HS-27A (cell line): ENCODE results near the gene FNDC4.
A peak's percentile ranks its signal among the peaks of the same experiment; 100 is the strongest.

Source experiments
- DNase-seq: peaks from one replicate; pipeline ENCODE4 v3.0.0-alpha.2; 2012; ENCODE audit warnings: low read depth, missing footprints

The FNDC4 gene

DNA sequence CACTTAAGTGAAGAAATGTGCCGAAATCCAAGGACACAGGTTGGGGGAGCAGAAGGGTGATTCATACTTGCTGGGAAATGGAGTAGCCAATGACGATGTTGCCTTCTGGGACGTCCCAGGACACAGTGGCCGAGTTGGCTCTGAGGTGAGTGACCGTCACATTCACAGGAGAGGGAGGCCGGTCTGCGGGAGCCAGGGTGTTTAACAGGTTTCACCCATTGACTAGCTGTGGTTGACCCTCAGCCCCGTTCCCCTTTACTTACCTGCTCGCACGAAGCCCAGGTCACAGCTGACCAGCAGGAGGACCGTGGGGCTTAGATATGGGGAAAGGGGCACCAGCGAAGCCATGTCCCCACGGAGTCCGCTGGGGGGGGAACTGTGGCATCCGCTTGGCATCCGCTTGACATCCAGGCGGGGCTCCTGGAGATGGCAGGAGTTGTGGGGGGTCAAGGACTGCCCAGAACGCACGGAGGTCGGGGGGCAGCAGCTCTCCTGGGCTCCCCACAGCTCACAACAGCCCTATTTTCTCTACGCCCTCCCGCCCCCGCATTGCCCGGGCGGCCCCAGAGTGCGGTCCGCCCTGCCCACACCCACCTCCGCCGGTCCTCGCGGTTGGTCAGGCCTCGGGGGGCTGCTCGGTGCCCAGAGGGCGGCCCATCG is 586 bp downstream of the FNDC4 start:
- DNase-seq: no peak

DNA sequence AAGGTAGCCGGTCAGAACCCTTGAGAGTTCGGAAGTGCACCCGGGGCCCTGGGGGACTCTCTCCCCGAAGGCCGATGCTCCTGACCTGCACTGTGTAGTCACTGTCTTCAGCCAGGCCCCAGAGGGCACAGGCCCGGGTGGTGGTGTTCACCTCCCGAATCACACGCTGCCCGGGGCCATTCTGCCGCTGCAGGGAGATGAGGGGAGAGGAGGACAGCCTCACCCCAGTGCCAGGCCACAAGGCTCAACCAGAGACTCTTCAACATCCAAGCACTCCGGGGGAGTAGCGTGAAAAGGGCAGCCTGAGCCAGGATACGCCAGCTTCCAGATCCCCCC is 1.1 kb downstream of the FNDC4 start:
- no peak for DNase-seq

DNA sequence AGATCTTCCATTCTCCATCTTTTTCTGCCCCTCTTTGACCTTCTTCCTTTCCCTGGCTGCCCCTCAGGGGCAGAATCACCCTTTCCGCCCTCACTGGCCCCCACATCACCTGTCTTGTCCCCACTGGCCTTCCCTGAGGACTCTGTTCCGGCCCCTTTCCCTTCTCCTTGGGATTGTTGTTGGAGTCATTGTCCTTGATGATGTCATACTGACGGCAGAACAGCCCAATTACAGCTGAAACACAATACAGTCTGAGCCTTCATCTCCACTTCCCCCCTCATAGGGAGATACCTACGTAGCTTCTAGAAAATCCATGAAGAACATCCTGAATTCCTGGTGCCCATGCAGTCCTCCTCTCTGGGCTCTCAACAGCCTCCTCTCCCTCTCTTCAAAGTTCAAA is 2.4 kb downstream of the FNDC4 start:
- no peak for DNase-seq

DNA sequence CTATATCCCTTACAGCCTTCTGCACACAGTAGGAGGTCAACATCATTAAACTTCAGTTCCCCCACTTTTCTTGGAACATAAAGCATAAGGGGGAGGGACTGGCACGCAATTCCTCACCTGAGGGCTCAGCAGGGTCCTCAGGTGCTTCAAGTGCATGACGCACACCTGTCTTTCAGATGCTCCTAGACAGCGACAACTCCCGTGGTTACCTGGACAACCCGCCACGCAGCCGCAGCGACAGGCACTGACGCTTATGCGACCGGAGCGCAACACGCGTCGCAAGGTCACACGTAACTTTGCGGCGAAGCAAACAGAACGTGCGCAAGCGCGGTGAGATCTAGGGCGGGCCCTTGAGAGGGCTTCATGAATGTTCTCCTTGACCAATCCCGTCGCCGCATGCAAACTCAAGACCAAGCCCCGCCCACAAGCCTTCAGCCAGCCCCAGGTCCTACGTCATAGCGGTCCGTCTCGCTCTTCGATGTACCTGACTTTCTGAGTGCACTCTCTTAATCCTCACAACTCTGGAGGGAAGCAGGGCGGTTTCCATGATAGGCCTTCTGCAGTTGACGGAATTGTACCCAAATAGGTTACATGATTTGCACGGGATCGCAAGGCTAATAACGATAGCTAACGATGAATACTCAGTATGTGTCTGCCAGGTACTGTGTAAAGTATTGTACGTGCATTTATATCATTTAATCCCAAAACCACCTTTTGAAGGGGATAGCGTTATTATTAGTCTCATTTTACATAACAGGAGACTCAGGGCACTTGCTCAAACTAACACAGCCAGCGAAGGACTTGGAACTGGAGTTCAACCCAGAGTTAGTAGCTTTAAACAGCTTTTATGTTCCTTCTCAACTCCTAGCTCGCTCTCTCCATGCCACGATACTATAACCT is 5.3 kb downstream of the FNDC4 start, which contains the start of gene IFT172:
IFT172 (minus strand) TSS at position 246 of the 900 bp plus-strand sequence; CDS start at position 156, 90 bp downstream.
- DNase-seq: peak; percentile 86

DNA sequence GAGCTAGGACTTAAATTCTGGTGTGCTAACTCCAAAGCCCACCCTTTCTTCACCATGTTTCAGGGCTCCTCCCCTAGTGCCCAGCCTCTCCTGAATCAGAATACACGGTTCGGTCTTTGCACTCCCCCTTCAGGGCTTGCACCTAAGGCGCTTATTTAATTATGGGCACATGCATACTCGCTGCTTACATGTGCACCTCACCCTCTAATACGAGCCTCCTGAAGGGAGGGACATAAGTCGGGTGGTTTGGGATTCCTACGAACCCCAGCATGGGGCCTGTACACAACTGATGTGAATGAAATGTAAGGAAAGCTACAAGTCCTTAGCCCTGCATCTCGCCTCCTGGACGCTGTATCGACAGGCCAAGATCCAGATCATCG is 5.9 kb downstream of the FNDC4 start:
- no peak for DNase-seq

DNA sequence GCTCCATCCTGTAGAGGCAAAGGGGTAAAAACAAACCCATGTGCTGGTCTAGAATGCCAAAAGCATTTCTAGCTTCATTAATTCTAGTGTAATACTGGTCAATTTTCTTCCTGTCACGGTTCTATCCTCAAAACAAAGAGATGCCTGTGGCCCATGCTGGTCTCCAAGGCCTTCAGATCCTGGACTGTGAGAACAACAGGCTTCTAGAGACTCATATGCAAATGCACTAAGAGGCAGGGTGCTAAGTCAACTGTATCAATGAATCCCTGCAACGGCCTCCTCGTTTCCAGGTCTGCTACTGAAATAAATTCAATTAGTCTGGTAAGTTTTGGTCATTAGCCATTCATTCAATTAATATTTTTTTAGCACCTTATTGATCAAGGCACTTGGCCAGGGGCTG is 9.5 kb downstream of the FNDC4 start:
- DNase-seq: no peak

DNA sequence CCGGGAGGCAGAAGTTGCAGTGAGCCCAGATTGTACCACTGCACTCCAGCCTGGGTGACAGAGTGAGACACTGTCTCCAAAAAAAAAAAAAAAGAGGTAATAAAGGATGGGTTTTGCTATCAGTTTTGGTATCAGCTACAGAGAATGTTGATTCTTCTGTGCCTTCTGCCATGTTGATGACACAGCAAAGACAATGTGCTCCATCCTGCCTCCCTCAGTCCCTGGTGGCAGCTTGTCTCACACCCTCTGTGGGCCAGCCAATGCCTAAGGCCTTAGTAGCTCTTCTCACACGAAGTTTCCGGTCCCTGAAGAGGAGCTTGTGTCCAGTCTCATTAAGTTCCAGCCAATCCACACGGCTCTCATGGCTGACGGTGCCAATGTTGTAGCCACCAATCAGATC is 23.0 kb downstream of the FNDC4 start:
- DNase-seq: no peak

DNA sequence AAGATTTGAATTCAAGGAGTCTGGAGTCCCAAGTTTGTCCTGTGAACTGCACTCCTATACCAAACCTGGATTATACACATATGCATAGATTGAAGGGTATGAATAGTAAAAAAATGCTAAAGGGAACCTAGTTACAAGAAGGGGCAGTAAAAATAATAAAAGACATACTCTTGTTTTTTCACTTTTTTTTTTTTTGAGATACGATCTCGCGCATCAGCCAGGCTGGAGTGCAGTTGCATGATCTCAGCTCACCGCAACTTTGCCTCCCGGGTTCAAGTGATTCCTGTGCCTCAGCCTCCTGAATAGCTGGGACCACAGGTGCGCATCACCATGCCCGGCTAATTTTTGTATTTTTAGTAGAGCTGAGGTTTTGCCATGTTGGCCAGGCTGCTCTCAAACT is 30.6 kb downstream of the FNDC4 start:
- no peak for DNase-seq

DNA sequence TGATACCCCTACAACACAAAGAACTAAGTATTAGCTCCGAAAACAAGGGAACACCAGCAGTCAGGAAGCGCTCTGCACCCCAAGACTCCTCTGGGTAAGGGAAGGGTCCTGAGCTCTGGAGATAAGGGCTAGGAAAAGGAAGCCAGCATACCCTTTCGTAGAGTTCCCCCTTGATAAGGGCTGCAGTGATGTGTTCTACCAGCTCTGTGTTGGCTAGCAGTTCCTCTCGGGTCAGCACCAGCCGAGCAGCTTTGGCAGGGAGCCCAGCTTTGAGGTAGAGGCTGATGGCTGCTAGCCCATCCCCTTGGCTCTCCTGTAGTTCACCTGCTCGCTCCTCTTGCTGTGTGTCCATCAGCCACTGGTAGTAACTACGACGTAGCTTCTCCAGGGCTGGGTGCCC is 33.9 kb downstream of the FNDC4 start:
- DNase-seq: no peak

DNA sequence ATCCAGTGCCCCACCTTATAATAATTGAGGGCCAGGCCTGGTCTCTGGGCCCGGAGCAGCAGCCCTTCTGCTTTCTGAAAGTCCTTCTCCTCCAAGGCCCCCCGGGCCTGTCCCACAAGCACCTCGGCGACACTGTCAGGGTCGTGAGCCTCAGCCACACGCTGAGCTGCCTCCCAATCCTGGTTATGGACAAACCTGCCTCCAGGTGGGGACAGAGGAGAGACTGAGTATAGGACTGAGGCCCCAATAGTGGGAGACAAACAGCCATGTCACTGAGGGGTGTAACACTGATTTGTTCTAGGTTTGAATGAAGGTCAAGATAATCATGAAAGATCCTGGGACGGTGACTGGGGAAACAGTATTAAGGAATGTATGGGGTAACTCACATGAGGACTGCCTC is 41.0 kb downstream of the FNDC4 start:
- no peak for DNase-seq

DNA sequence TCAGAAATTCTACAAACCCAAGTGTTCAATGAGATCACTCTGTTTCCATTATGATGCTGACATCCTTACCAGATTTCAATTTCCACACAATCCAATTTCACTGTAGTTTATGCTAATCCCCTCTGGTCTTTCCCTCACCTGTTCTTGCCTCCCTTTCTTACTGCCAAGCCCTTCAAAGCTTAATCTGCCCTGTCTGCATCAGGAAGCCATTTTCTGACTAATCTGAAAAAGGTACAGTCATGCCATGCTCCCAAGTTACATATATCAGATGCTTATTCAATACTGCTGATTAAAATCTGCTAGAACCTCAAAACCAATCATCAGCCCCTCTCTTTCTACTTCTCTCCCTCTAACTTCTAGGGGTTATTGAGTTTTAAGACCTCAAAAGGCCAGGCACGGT is 43.9 kb downstream of the FNDC4 start:
- DNase-seq: no peak

DNA sequence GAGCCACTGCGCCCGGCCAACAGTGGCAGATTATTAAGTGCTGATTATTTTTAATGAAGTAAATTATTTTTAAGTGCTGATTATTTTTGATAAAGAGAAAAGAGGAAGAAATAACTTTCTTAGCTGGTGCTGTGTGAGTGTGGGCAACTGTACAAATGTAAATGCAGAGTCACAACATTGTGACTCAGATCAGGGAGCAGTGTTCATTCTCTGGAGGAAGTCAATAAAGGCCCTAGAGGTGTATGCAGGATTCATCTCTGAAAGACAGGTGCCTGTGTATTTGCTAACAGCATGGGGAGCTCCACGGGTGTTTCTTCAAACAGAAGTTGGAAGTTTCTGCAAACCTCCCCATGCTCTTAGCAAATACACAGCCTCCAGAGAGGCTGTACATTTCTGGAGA is 46.6 kb downstream of the FNDC4 start:
- DNase-seq: no peak

DNA sequence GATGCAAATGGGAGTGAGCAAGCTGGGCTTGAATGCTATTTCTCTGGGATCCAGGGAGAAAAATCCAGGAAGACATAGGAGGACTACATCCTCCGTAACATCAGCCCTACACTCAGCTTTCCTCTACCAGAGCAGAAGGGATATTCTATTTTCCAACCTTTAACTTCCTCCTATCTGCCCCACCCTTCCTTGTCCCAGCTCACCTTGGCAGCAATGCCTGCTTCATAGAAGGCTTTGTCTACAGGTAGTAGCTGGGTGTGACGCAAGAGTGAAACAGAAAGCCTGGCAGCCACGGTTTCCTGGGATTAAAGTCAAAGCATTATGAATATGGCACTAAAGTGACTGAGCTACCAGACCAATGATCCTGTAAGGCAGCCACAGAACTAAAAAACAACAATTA is 48.9 kb downstream of the FNDC4 start:
- DNase-seq: no peak

DNA sequence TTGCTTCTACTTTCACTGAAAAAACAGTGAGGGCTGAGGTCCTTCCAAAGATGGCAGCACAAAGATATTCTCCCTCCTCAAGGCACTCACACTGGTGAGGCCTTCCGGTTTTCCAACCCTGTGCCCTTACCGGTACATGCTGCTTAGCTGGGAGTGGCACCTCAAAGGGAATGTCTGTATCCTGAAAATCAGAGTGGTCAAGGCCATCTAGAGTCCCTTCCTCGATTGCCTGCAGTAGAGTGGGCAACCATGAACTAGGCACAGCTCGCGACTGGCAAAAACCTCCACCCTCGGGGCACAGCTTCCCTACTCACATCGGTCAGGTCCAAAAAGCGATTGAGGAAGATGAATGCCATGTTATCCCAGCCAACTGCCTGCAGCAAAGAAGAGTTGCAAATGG is 49.4 kb downstream of the FNDC4 start:
- no peak for DNase-seq

DNA sequence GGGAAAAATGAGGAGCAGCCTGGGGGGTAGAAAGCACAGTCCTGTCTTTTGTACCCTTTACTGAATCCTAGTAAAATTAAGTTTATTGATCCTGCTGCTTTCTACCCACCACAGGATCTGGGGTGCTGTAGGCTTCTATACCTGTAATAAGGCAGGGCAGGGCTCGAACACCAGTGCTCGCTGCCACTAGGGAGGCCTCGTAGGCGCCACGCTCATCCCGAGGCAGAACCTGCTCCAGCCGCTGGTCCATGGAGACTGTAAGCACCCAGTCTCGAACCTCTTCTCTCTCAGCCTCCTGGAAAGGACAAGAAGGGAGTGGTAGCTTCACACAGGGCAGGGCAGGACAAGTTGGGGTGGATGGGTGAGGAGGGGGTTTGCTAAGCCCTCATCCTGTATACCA is 49.8 kb downstream of the FNDC4 start:
- no peak for DNase-seq

DNA sequence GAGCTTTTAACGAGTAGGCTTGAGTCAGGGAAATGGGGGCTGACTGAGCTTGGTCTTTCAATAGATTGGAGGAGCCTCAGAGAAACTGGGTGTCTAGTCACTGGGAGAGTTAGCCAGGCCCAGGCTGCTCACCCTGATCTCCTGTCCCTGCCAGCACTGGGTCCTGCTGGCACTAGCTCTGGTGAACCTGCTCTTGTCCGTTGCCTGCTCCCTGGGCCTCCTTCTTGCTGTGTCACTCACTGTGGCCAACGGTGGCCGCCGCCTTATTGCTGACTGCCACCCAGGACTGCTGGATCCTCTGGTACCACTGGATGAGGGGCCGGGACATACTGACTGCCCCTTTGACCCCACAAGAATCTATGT is 52.1 kb downstream of the FNDC4 start:
- no peak for DNase-seq

DNA sequence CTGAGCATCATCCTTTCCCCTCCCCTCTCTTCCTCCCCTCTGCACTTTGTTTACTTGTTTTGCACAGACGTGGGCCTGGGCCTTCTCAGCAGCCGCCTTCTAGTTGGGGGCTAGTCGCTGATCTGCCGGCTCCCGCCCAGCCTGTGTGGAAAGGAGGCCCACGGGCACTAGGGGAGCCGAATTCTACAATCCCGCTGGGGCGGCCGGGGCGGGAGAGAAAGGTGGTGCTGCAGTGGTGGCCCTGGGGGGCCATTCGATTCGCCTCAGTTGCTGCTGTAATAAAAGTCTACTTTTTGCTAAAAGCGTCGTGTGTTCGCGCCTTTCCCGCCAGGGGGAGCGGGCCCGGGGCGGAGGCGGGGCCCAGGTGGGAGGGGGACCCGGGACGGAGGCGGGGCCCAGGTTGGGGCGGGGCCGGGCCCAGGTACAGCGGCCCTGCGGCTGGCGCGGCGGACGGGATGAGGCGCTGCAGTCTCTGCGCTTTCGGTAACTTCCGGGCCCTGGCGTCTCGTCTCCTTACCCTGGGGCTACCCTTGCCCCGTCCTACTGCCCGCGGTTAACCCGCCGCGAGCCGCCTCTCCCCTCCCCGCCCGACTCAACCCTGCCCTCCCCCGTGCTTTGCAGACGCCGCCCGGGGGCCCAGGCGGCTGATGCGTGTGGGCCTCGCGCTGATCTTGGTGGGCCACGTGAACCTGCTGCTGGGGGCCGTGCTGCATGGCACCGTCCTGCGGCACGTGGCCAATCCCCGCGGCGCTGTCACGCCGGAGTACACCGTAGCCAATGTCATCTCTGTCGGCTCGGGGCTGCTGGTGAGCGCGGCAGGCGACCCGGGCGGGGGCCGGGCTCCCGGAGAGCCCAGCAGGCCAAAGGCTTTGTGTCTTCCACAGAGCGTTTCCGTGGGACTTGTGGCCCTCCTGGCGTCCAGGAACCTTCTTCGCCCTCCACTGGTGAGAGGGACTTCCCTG is 52.8 kb downstream of the FNDC4 start, which contains the start of gene KRTCAP3:
KRTCAP3 (plus strand) TSS at position 424 of the 962 bp plus-strand sequence; CDS start at position 456, 32 bp downstream.
- DNase-seq: no peak
